Ureter (tissue), 1 donor: ENCODE results near the gene EIF3F. TPM values are rescaled to one million over a fixed set of nuclear protein-coding genes. Genes with fewer than 3 reads are reported as not detected.

Source experiments
- DNase-seq: peaks from one replicate; pipeline ENCODE4 v3.0.0-alpha.2; 2020; ENCODE audit warnings: low spot score
- total RNA-seq: library from RNA; stranded (reverse); gene quantifications from one replicate; pipeline ENCODE4 v1.2.4, GENCODE V29; 2023
- donor health status: DM: yes; HTN: yes; CAD: no.

EIF3F gene
- total RNA-seq, 1 donor from 2014 or later = 247 TPM

DNA sequence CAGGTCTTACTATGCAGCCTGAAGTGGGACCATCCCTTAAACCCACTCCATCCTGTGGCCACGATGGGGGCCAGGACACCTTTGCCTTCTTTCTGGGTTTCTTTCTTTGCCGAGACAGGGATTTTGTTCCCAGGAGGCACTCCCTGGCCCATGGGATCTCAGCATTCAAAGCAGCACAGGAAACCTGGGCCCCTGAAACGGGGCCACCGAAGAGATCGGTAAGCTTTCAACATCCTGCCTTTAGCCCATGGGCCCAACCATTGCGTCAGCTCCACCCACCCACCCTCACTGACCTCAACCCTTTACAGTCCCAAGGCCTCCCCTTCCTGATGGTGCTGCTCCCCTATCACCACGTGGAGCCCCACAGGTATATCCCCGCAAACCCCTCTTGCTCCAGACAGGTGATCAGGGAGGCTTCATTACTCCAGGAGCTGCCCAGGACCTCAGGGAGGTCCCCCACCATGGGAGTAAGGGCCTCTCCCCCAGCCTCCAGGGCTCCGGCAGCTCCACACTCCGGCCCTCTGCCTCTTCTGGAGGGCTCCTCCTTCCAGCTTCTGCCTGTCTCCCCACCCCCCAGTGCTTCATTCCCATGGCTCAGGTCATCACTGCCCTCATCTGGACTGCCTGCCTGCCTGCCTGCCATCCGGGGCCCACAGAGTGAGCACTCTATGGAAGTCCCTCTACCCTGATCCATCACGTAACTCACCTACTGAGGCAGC is 51.8 kb downstream of the EIF3F start:
- no peak for DNase-seq

- DNase-seq = no peak
Measured at GRCh38 chr11:8039530-8040260, 52.6 kb downstream of the EIF3F start.

DNA sequence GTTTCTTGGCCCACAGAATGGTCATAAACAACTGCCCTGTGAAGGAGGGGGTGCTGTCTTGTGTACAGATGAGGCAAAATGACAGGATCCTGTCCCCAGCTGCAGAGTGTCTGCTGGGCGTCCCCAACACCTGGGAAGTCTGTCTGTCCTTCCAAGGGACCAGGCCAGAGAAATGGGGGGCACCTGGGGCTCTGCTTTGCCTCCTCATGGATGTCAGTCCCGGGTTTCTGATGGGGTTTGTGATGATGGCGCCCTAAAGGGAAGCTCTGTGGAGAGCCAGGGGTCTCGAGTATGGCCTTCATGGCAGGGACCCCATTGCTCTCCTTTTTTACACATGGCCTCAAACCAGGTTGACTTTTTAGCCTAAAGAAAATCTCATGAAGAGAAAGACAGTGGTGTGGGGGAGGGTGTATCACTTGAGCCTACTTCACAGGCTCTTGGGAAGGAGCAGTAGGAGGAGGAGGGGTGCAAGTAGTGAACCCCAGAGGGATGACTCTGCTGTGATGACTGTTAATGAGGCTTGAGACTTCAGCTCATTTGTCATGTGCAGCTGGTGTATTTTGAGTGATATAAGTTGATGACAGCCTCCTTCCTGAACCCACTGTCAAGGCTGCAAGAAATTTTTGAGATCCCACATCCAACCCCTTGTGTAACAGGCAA is 53.3 kb downstream of the EIF3F start:
- no peak for DNase-seq

- no peak for DNase-seq
Measured at GRCh38 chr11:8040921-8041285, 53.8 kb downstream of the EIF3F start.

DNA sequence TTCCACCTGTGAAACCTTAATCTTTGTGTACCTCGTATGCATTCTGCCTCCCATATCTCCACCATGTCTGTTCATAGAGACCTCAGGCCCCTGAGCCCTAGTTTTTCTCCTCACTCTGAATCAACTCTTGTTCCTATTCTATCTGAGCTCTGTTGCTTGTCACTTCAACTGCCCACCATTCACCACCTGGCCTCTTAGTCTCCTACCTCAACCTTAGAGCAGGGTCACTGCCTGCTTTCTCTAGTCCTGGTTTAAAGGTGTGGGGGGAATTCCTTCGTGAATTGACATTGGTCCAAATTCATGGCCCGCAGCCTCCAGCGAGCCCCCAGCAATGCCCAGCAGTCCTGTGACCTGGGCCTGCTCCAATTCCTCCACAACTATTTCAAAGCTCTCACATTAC is 54.4 kb downstream of the EIF3F start:
- DNase-seq = no peak

- DNase-seq = no peak
Measured at GRCh38 chr11:8043756-8044155, 56.6 kb downstream of the EIF3F start.

GRCh38 chr11:8045839-8046238 is 58.7 kb downstream of the EIF3F start:
- no peak for DNase-seq

DNA sequence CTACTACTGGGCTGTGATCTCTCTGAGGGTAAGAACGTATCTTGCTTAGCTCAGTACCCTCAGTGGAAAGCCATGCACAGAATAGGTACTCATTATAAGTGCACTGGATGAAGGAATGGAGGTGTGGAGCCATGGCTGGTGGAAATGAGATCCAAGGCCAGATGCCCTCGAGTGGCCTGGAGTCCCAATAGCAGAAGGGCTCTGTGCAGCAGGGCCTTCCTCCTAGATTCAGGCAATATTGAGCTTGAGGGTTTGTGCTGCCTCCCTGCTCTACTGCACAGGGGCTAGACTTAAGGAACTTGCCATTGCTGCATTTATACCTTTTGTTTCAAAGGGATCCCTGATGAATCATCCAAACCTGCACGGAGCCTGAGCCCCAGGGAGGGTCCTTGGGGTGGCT is 60.2 kb downstream of the EIF3F start:
- DNase-seq = no peak

- no peak for DNase-seq
Measured at GRCh38 chr11:8049084-8049483, 61.9 kb downstream of the EIF3F start.

Other genes starting within 250 kb of the EIF3F start
- gene OR5P2, start 190.4 kb upstream of the EIF3F start, total RNA-seq = 5.6 TPM
- gene OR5P3, start 156.5 kb upstream of the EIF3F start, total RNA-seq = 7.0 TPM
- gene OR10A6, start 56.1 kb upstream of the EIF3F start, total RNA-seq = not detected
- gene OR10A3, start 45.6 kb upstream of the EIF3F start, total RNA-seq = not detected
- gene NLRP10, start 21.9 kb upstream of the EIF3F start, total RNA-seq = not detected
- 10.6 TPM for gene TUB, start 93.9 kb downstream of the EIF3F start, total RNA-seq
- gene RIC3, start 181.7 kb downstream of the EIF3F start, total RNA-seq = 60.8 TPM